ENCODE results near the gene UROC1. TPM values are rescaled to one million over a fixed set of nuclear protein-coding genes. Genes with fewer than 3 reads are reported as not detected.
A peak's percentile ranks its signal among the peaks of the same experiment; 100 is the strongest.

Gene UROC1
- total and polyA plus RNA-seq, 2 of the 13 experiments (the other 11 are each of a cell fraction or from before 2014, with no cell fraction given): 0.71 to 1.3 TPM

DNA sequence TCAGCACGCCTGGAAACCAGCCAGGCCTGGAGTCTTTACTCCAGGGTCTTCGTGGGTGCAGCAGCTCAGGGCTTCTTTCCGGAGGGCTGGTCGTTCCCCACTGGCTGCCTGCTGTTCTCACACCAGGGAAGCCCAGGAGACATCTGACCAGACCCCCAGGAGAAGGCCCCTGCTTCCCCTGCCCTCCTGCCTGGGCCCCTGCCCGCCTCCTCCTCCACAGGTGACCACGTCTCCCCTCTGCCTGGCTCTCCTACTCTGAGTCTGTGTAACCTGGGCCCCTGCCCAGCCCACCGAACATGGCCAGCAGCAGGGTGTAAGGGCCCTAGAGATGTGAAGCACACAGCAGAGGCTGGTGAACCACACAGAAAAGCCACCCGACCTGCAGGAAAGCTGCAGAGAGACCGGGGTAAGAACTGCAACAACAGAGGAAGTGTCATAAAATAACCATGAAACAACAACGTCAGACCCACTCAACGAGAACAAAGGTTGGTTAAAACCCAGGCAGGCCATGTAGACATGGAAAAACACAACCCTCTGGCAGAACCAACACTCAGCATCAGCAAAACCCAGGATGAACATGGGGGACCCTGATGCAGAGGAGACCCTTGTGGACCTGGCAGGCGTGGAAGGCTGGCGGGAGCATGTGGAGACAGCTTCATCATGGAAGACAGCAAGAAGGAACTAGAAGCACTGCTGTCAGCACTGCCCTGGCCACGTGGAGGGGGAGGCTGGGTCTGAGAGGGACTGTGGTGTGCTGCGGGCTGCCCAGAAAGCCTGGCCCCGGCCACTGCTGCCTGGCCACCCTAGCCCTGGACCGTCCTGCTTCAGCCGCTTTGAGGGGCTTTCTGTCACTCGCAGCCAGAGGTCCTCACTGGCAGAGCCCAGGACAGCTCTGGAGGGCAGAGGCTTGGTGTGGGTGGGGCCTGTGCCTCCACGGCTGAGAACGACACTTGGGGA, 20.4 kb downstream of the UROC1 start:
- CTCF ChIA-PET (ENCODE audit: low intra/inter-chr PET ratio, low total read pairs): no interaction called here
- BruUV-seq (replicated peaks): no TSS peak
- DNase-seq (ENCODE audit: low spot score) (no peak), ATAC-seq (no peak), FAIRE-seq (no peak)
- intact Hi-C loops (cut with micrococcal nuclease; ENCODE audit: unreplicated experiment): loop anchor here (10.0 kb wide), 1 partner anchor 58 kb away; the partner anchor contains the start of gene C3orf22
- H3K9me3 ChIP-seq (ENCODE audit: low read length): no peaks in the 10 kb centered on the region
- 39% methylated on average over 8 of the region's 21 CpGs for WGBS (ENCODE audit: low lambda C conversion rate)
- no peaks in the 10 kb centered on the region for H3K27me3 ChIP-seq (ENCODE audit: control insufficient read depth in 1 of 2, insufficient read depth in 2 of 2, low read length in 2 of 2)
- H4K20me1 ChIP-seq (ENCODE audit: insufficient read depth, low read length): no peaks in the 10 kb centered on the region
- TF ChIP-seq SNAPC2 (CRISPR knock-in tag; IDR thresholded peaks at IDR 0.05): no peak
- TF ChIP-seq, protein P1, sequence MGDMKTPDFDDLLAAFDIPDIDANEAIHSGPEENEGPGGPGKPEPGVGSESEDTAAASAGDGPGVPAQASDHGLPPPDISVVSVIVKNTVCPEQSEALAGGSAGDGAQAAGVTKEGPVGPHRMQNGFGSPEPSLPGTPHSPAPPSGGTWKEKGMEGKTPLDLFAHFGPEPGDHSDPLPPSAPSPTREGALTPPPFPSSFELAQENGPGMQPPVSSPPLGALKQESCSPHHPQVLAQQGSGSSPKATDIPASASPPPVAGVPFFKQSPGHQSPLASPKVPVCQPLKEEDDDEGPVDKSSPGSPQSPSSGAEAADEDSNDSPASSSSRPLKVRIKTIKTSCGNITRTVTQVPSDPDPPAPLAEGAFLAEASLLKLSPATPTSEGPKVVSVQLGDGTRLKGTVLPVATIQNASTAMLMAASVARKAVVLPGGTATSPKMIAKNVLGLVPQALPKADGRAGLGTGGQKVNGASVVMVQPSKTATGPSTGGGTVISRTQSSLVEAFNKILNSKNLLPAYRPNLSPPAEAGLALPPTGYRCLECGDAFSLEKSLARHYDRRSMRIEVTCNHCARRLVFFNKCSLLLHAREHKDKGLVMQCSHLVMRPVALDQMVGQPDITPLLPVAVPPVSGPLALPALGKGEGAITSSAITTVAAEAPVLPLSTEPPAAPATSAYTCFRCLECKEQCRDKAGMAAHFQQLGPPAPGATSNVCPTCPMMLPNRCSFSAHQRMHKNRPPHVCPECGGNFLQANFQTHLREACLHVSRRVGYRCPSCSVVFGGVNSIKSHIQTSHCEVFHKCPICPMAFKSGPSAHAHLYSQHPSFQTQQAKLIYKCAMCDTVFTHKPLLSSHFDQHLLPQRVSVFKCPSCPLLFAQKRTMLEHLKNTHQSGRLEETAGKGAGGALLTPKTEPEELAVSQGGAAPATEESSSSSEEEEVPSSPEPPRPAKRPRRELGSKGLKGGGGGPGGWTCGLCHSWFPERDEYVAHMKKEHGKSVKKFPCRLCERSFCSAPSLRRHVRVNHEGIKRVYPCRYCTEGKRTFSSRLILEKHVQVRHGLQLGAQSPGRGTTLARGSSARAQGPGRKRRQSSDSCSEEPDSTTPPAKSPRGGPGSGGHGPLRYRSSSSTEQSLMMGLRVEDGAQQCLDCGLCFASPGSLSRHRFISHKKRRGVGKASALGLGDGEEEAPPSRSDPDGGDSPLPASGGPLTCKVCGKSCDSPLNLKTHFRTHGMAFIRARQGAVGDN (CRISPR knock-in tag; IDR thresholded peaks at IDR 0.05): peak; percentile 1; the same call in 1 of the 2 replicates
- in situ Hi-C loops (cut with HindIII; ENCODE audit: extremely low pct_ligation_motif_present, low pct_unique_long_range_greater_than_20kb): no loop called here
- no peak overlapping the region for H3K9ac ChIP-seq (ENCODE audit: insufficient read depth, low read depth, low read length)
- H3K4me3 ChIP-seq (replicated peaks in 1 of 3; ENCODE audit: insufficient read depth in 1 of 3, low read depth in 2 of 3, low read length in 3 of 3): no peak overlapping the region
- H3K4me2 ChIP-seq (ENCODE audit: low read depth, low read length): no peak overlapping the region
- H3K36me3 ChIP-seq (replicated peaks in 1 of 2; ENCODE audit: control insufficient read depth in 1 of 2, insufficient read depth in 2 of 2, low read length in 2 of 2): no peaks in the 10 kb centered on the region
- no peak overlapping the region for H3K27ac ChIP-seq (ENCODE audit: extremely low read length, insufficient read depth, low read length)
- no peaks in the 10 kb centered on the region for H3K79me2 ChIP-seq (ENCODE audit: insufficient read depth, low read length)
- peaks cover 36% of the 10 kb centered on the region for H3K4me1 ChIP-seq (ENCODE audit: insufficient read depth, low read length)
- no peak overlapping the region for H2AFZ ChIP-seq (ENCODE audit: low read length)
- POLR2A ChIA-PET: interaction anchor here (1.2 to 3.1 kb wide), 2 partner anchors 21 to 26 kb away, joined by 4 to 10 read pairs; partner anchors contain the start of genes CHST13 and UROC1
